Measurements from ENCODE around the gene IMPDH2.

The IMPDH2 gene

GRCh38 chr3:48989126-48989795 lies 39.9 kb downstream of the IMPDH2 start:
- peak overlapping the region; percentile 80 for H3K4me3 ChIP-seq (ENCODE audit: low read depth, low read length)
- TF ChIP-seq CTCF (IDR thresholded peaks at IDR 0.05; ENCODE audit: low read depth, low read length), result no peak

GRCh38 chr3:48985831-48986376 lies 43.3 kb downstream of the IMPDH2 start:
- no peak for TF ChIP-seq CTCF (IDR thresholded peaks at IDR 0.05; ENCODE audit: low read depth, low read length)
- no peak overlapping the region for H3K4me3 ChIP-seq (ENCODE audit: low read depth, low read length)

- no peak for TF ChIP-seq CTCF (IDR thresholded peaks at IDR 0.05; ENCODE audit: low read depth, low read length)
- no peak overlapping the region for H3K4me3 ChIP-seq (ENCODE audit: low read depth, low read length)
Measured at GRCh38 chr3:48984663-48985062, 44.5 kb downstream of the IMPDH2 start.

GRCh38 chr3:48983096-48983495 lies 46.1 kb downstream of the IMPDH2 start:
- TF ChIP-seq CTCF (IDR thresholded peaks at IDR 0.05; ENCODE audit: low read depth, low read length), result no peak
- H3K4me3 ChIP-seq (ENCODE audit: low read depth, low read length), result no peak overlapping the region

- no peak for TF ChIP-seq CTCF (IDR thresholded peaks at IDR 0.05; ENCODE audit: low read depth, low read length)
- no peak overlapping the region for H3K4me3 ChIP-seq (ENCODE audit: low read depth, low read length)
Measured at GRCh38 chr3:48982686-48983085, 46.5 kb downstream of the IMPDH2 start.

GRCh38 chr3:48982016-48982415 lies 47.2 kb downstream of the IMPDH2 start:
- no peak for TF ChIP-seq CTCF (IDR thresholded peaks at IDR 0.05; ENCODE audit: low read depth, low read length)
- no peak overlapping the region for H3K4me3 ChIP-seq (ENCODE audit: low read depth, low read length)

GRCh38 chr3:48980295-48980694 lies 48.9 kb downstream of the IMPDH2 start:
- H3K4me3 ChIP-seq (ENCODE audit: low read depth, low read length), result no peak overlapping the region
- TF ChIP-seq CTCF (IDR thresholded peaks at IDR 0.05; ENCODE audit: low read depth, low read length), result no peak

Measured in WI38 (cell line).